ENCODE data around the gene C14orf180. TPM values are rescaled to one million over a fixed set of nuclear protein-coding genes. Genes with fewer than 3 reads are reported as not detected.

C14orf180 gene
- total and polyA plus RNA-seq, 2 donors (not counting 1 experiment from before 2014, with no cell fraction given): not detected

DNA sequence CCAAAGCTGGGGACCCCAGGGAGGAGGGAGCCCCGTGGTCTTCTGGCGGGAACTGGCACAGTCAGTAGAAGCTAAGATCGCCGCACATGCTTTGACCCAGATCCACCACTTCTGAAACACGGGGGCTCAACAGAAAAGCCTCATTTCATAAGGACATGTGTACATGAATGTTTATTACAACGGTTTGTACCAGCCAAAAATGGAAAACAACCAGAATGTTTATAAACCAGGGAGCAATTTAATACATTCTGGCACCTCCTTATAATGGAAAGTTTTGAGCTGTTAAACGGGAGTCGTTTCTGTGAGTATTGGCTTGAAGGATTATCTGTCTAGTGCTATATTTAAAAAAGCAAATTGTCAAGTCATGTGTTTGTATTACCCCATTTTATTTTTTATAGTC, 32.3 kb downstream of the C14orf180 start:
- no peak for TF ChIP-seq EZH2 (IDR thresholded peaks at IDR 0.05; ENCODE audit: low read length, missing control alignments)
- TF ChIP-seq, protein P1, sequence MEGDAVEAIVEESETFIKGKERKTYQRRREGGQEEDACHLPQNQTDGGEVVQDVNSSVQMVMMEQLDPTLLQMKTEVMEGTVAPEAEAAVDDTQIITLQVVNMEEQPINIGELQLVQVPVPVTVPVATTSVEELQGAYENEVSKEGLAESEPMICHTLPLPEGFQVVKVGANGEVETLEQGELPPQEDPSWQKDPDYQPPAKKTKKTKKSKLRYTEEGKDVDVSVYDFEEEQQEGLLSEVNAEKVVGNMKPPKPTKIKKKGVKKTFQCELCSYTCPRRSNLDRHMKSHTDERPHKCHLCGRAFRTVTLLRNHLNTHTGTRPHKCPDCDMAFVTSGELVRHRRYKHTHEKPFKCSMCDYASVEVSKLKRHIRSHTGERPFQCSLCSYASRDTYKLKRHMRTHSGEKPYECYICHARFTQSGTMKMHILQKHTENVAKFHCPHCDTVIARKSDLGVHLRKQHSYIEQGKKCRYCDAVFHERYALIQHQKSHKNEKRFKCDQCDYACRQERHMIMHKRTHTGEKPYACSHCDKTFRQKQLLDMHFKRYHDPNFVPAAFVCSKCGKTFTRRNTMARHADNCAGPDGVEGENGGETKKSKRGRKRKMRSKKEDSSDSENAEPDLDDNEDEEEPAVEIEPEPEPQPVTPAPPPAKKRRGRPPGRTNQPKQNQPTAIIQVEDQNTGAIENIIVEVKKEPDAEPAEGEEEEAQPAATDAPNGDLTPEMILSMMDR (conservative IDR thresholded peaks at IDR 0.05 in 1 of 2, IDR thresholded peaks at IDR 0.05 in 1 of 2; ENCODE audit: low read depth in 1 of 2, low read length in 2 of 2): no peak

DNA sequence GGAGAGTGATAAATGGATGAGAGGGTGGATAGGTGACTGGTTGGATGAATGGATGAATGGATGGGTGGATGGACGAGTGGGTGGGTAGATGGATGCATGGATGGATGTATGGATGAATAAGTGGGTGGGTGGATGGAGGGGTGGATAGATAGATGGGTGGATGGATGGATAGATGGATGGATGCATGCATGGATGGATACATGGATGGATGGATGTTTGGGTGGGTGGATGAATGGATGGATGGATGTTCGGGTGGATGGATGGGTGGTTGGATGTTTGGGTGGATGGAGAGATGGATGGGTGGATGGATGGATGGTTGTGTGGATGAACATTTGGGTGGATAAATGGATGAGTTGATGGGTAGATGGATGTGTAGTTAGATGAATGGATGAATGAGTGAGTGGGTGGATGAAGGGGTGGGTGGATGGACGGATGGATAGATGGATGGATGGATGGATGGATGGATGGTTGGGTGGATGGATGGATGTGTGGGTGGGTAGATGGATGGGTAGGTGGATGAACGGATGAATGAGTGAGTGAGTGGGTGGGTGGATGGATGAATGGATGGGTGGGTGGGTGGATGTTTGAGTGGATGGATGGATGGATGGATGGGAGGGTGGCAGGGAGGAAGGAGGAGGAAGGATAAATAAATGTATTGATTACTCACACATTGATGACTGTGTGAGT, 34.7 kb downstream of the C14orf180 start:
- H3K9ac ChIP-seq (ENCODE audit: insufficient read depth, low read length): no peak overlapping the region
- H3K4me1 ChIP-seq (ENCODE audit: control insufficient read depth, extremely low read depth, insufficient read depth, low read length): no peaks in the 10 kb centered on the region
- no peak overlapping the region for H2AFZ ChIP-seq (ENCODE audit: low read length)
- DNase-seq (ENCODE audit: low read depth in 2 of 2): no peak
- H3K79me2 ChIP-seq (ENCODE audit: control insufficient read depth, insufficient read depth, low read length): no peaks in the 10 kb centered on the region
- no peak overlapping the region for H3K27ac ChIP-seq (ENCODE audit: insufficient read depth, low read length)
- peaks cover 5% of the 10 kb centered on the region for H3K27me3 ChIP-seq (ENCODE audit: control insufficient read depth, insufficient read depth, low read length)
- TF ChIP-seq, protein P1 (conservative IDR thresholded peaks at IDR 0.05 in 1 of 2, IDR thresholded peaks at IDR 0.05 in 1 of 2; ENCODE audit: low read depth in 1 of 2, low read length in 2 of 2): no peak
- TF ChIP-seq EZH2 (IDR thresholded peaks at IDR 0.05; ENCODE audit: low read length, missing control alignments): no peak
- no peak overlapping the region for H3K4me2 ChIP-seq (ENCODE audit: extremely low read depth, insufficient read depth, low read length)
- no peaks in the 10 kb centered on the region for H4K20me1 ChIP-seq (ENCODE audit: control insufficient read depth, extremely low read depth, insufficient read depth, low read length)
- no peaks in the 10 kb centered on the region for H3K9me3 ChIP-seq (ENCODE audit: control insufficient read depth, insufficient read depth, low read depth, low read length)
- no peaks in the 10 kb centered on the region for H3K36me3 ChIP-seq (ENCODE audit: control insufficient read depth, insufficient read depth, low read length)
- no peak overlapping the region for H3K4me3 ChIP-seq (replicated peaks in 1 of 4; ENCODE audit: control extremely low read depth in 1 of 4, insufficient read depth in 1 of 4, low read depth in 3 of 4, low read length in 4 of 4)

More for the DNA sequence above, 32.3 kb downstream of the C14orf180 start:
- H3K4me3 ChIP-seq (replicated peaks in 1 of 4; ENCODE audit: control extremely low read depth in 1 of 4, insufficient read depth in 1 of 4, low read depth in 3 of 4, low read length in 4 of 4): no peak overlapping the region
- DNase-seq (ENCODE audit: low read depth in 2 of 2): no peak
- no peaks in the 10 kb centered on the region for H3K4me1 ChIP-seq (ENCODE audit: control insufficient read depth, extremely low read depth, insufficient read depth, low read length)
- peaks cover 5% of the 10 kb centered on the region for H3K27me3 ChIP-seq (ENCODE audit: control insufficient read depth, insufficient read depth, low read length)
- no peak overlapping the region for H2AFZ ChIP-seq (ENCODE audit: low read length)
- H3K9ac ChIP-seq (ENCODE audit: insufficient read depth, low read length): no peak overlapping the region
- no peaks in the 10 kb centered on the region for H4K20me1 ChIP-seq (ENCODE audit: control insufficient read depth, extremely low read depth, insufficient read depth, low read length)
- no peaks in the 10 kb centered on the region for H3K36me3 ChIP-seq (ENCODE audit: control insufficient read depth, insufficient read depth, low read length)
- no peak overlapping the region for H3K4me2 ChIP-seq (ENCODE audit: extremely low read depth, insufficient read depth, low read length)
- no peaks in the 10 kb centered on the region for H3K79me2 ChIP-seq (ENCODE audit: control insufficient read depth, insufficient read depth, low read length)
- H3K9me3 ChIP-seq (ENCODE audit: control insufficient read depth, insufficient read depth, low read depth, low read length): no peaks in the 10 kb centered on the region
- H3K27ac ChIP-seq (ENCODE audit: insufficient read depth, low read length): no peak overlapping the region

DNA sequence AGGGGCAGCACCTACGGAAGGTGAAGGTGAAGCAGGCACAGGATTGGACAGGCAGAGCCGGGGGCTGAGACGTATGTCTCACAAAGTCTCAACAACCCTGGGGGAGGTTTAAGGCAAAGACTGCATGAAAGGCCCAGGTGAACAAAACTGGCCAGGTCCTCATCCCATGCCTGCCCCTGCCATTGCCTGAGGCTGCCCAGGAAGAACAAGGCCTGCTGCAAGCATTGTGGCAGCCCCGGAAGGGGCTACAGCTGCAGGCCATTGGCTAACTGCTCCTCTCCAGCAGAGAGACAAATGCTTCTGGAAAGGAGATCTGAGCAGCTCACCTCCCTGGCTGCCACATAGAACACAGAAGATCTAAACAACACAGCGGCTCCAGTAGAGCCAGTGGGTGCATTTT, 45.4 kb downstream of the C14orf180 start:
- TF ChIP-seq EZH2 (IDR thresholded peaks at IDR 0.05; ENCODE audit: low read length, missing control alignments): no peak
- TF ChIP-seq, protein P1 (conservative IDR thresholded peaks at IDR 0.05 in 1 of 2, IDR thresholded peaks at IDR 0.05 in 1 of 2; ENCODE audit: low read depth in 1 of 2, low read length in 2 of 2): no peak
- Histone ChIP-seq H3K4me2 (ENCODE audit: extremely low read depth, insufficient read depth, low read length) (no peak overlapping the region), H3K9ac (ENCODE audit: insufficient read depth, low read length) (no peak overlapping the region), H3K27ac (ENCODE audit: insufficient read depth, low read length) (no peak overlapping the region), H3K27me3 (ENCODE audit: control insufficient read depth, insufficient read depth, low read length) (peaks cover 3% of the 10 kb centered on the region), H3K36me3 (ENCODE audit: control insufficient read depth, insufficient read depth, low read length) (no peaks in the 10 kb centered on the region), H2AFZ (ENCODE audit: low read length) (no peak overlapping the region), H3K4me1 (ENCODE audit: control insufficient read depth, extremely low read depth, insufficient read depth, low read length) (no peaks in the 10 kb centered on the region), H3K79me2 (ENCODE audit: control insufficient read depth, insufficient read depth, low read length) (no peaks in the 10 kb centered on the region), H3K4me3 (replicated peaks in 1 of 4; ENCODE audit: control extremely low read depth in 1 of 4, insufficient read depth in 1 of 4, low read depth in 3 of 4, low read length in 4 of 4) (no peak overlapping the region), H4K20me1 (ENCODE audit: control insufficient read depth, extremely low read depth, insufficient read depth, low read length) (peaks cover 2% of the 10 kb centered on the region), H3K9me3 (ENCODE audit: control insufficient read depth, insufficient read depth, low read depth, low read length) (no peaks in the 10 kb centered on the region)
- DNase-seq (ENCODE audit: low read depth in 2 of 2): no peak
